GM18526 (cell line): ENCODE results near the gene CHAF1A.

Source experiments
- POLR2A ChIP-seq: IDR thresholded peaks from 3 replicates; pipeline ENCODE4 v1.6.1; 2011; ENCODE audit not compliant: insufficient read length; ENCODE audit errors: extremely low read depth

Gene CHAF1A

DNA sequence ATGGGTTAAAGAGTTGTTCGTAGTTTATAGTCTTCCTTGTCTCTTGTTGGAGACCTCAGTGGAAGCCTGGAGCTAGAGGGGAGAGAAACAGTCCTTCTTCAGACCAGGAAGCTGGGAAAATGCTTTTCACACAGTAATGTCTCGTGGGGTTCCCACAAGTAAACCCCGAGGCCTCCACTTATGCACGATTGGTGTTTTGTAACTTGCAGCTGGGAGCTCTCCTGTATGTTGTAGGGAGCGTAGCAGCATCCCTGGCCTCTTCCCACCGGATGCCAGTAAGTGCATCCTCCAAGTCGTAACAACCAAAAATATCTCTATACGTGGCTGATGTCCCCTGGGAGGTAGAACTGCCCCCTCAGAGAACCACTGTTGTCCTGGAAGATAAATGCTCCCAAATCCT is 3.5 kb downstream of the CHAF1A start:
- TF ChIP-seq POLR2A: no peak

DNA sequence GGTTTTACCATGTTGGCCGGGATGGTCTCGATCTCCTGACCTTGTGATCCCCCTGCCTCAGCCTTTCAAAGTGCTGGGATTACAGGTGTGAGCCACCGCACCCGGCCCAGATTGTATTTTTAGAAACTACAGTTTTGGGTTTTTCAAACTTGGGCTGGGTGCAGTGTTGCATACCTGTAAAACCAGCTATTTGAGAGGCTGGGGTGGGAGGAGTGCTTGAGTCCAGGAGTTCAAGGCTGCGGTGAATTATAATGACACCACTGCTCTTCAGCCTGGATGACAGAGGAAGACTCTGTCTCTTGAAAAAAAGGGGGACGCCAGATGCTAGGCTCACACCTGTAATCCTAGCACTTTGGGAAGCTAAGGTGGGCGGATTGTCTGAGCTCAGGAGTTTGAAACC is 4.2 kb downstream of the CHAF1A start:
- no peak for TF ChIP-seq POLR2A

DNA sequence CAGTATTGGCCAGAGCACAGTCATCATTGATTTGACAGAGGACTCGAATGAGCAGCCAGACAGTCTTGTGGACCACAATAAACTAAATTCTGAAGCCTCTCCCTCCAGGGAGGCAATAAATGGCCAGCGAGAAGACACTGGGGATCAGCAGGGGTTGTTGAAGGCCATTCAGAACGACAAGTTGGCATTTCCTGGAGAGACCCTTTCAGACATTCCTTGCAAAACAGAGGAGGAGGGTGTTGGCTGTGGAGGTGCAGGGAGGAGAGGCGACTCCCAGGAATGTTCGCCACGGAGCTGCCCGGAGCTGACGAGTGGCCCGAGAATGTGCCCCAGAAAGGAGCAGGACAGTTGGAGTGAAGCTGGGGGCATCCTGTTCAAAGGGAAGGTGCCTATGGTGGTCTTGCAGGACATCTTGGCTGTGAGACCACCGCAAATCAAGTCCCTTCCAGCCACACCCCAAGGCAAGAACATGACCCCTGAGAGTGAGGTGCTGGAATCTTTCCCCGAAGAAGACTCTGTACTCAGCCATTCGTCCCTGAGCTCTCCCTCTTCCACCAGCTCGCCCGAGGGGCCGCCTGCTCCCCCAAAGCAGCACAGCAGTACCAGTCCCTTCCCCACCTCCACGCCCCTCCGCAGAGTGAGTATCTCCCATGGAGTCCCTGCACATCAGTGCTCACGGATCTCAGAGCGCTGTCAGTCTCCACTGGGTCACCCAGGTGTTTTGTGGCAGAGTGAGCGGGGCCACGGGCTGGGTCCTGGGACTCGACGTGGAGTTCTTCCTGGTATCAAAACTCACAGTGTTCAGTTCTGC is 6.9 kb downstream of the CHAF1A start:
- no peak for TF ChIP-seq POLR2A

DNA sequence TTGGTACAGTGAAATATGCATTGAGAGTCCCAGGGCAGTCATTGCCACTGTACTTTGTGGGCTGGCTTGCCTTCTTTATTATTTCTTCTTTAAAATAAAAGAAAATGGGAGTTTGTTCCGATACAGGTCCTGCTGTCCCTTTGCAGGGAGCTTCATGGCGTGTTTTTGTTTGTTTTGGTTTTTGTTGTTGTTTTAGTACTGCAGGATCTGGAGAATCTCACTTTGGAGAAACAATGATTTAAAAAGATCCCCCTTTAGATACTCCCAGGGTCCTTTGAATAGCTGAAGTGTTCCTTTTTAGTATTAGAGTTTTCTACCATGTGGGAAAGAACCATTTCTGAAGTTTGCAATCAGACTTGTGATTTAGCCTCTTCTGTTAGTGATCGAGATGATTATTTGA is 11.1 kb downstream of the CHAF1A start:
- no peak for TF ChIP-seq POLR2A

DNA sequence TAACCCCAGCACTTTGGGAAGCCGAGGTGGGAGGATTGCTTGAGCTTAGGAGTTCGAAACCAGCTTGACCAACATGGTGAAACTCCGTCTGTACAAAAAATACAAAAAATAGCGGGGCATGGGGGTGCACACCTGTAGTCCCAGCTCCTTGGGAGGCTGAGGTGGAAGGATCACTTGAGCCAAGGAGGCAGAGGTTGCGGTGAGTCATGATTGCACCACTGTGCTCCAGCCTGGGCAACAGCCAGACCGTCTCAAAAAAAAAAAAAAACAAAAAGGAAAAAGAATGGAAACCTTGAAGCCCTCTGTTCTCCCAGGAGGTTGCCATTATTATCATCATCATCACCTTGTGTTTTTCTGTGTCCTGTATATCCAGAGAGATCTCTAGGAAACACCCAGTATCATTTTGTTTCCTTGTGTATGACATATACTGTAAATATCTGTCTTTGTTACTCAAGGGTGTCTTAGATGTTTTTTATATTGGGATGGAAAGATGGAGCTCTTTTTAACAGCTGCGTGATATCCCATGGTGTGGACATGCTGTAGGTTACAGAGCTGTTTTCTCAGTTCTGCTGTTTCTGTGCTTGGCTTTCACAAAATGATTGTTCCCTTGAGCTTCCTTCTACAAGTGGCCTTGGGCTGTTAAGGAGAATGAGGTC is 11.8 kb downstream of the CHAF1A start:
- TF ChIP-seq POLR2A: no peak

DNA sequence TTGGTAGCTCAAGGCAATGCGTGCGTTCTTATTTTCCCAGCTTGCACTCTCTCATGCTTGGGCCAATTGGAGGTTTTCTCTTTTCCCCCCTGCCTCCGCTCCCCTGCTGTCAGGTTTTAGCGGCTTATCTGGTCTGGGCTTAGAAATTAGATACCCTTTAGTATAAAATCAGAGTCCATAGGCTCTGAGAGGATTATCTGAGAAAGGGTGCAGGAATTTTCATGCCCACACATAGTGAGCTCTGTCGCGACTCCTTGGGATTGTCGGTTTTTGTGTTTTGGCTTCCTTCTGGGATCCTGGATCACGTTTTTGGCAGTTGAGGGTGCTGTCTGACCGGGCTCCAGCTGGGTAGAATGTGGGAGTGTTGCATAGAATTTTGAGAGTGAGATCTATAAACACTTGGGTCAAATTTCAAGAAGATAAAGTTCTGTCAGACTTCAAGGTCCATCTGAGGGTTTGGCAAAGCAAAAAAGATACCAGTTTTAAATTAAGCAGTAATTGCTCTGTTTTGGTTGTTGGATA is 12.4 kb downstream of the CHAF1A start:
- no peak for TF ChIP-seq POLR2A

DNA sequence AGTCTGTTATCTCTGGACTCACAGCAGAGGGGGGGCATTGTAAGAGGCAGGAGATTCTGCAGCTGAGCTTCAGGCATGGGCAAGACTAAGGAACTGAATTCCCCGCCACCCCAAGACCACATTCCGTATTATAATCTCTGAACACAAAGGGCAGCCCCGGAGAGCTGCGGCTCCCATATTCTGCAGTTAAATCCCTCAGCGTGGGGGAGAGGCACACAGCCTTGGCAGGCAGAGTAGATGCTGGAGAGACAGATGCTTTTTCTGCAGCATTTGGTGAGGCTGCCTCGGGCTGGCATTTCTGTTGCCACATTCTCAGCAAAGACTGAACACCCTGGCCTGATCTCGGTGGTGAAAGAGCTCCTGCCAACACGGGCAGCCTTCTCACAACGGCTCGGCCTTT is 12.9 kb downstream of the CHAF1A start:
- no peak for TF ChIP-seq POLR2A

DNA sequence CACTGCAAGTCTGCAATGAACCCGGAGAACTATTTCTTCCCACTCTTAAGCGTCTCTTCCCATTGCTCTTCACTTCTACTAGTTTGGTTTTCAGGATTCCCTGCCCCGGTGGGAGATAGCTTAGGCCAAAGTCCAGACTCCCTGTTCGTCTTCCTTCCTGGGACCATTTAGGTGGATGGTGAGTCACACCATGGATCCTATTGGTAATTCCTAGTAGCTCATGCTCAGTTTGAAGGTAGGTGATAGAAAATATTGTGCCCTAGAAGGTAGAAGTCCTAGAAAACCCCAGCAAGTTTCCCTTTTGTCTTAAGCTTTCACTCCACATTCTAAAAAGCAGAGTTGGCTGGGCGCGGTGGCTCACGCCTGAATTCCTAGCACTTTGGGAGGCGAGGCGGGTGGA is 13.8 kb downstream of the CHAF1A start:
- no peak for TF ChIP-seq POLR2A

DNA sequence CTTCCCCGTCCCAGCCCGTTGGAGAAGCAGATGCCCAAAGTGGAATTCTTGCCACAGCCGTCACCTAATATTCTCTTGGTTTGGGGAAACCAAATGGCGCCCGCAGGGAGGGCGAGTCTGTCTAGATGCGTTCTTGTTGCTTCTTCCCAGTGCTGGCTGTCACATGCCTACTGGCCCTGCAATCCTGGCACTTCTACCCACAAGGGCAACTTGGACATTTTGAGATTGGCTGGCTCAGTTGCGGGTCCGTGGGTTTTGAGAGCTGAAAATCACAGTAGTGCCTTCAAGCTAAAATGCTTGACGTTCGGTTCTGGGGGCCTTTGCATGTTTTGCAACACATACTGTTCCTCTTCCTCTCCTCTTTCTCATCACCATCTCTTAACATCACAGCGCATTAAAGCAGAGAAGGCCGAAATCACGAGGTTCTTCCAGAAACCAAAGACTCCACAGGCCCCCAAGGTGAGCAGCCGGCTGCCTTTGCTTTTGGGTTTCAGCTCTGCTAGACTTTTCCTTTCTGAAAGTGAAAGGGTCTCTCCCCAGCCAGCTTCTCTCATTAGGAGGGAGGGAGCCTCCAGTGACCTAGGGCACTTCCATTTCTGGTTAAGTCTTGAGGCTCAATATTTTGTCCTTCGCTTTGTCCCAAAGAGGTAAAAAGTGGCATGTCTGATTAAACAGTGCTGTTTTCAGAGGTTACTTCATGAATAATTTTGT is 21.1 kb downstream of the CHAF1A start:
- TF ChIP-seq POLR2A: no peak

DNA sequence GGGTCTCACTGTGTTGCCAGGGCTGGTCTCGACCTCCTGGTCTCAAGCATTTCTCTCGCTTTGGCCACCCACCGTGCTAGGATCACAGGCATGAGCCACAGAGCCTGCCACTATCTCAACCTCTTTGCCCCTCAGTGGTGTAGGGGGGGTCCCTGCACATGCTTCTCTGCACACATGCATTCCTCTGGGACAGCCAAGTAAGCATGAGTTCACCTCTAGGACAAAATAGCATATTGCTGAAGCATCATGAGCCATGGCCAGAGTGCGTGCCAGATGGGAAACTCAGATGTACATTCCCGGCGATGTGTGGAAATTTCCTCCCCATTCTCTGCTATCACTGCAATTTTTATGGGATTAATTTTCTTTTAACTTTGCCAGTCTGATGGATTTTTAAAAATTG is 23.1 kb downstream of the CHAF1A start:
- no peak for TF ChIP-seq POLR2A

DNA sequence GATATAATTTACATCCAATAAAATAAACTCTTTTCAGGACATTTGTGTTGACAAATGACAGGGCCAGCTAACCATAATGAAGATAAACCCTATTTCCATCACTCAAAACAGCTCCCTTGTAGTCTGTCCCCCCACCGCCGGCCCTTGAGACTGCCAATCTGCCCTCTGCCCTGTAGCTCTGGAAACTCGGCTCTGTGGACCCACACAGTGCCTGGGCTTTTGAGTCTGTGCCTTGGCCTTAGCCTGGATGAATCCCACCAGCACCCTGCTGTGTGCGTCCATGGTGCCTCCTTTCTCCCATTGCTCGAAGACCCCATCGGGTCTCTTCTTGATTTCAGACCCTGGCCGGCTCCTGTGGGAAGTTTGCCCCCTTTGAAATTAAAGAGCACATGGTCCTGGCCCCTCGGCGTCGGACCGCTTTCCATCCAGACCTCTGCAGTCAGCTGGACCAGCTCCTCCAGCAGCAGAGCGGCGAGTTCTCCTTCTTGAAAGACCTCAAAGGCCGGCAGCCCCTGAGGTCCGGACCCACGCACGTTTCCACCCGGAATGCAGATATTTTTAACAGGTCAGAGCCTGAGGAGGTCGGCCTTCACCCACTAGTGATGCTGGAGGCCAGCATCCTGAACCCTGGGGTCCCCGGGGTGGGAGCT is 26.0 kb downstream of the CHAF1A start:
- no peak for TF ChIP-seq POLR2A

DNA sequence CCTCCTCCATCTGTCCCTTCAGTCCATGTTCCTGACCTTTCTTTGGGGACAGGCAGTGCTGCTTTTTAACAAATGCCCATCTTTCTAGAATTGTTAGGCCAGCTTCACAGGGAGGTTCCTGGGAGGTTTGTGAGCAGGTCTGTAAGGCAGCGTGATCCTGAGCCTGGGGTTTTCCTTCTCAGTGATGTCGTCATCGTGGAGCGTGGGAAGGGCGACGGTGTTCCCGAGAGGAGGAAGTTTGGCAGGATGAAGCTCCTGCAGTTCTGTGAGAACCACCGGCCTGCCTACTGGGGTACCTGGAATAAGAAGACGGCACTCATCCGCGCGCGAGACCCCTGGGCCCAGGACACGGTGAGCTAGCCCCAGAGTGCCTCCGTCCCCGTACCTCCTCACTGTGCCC is 26.8 kb downstream of the CHAF1A start:
- no peak for TF ChIP-seq POLR2A

DNA sequence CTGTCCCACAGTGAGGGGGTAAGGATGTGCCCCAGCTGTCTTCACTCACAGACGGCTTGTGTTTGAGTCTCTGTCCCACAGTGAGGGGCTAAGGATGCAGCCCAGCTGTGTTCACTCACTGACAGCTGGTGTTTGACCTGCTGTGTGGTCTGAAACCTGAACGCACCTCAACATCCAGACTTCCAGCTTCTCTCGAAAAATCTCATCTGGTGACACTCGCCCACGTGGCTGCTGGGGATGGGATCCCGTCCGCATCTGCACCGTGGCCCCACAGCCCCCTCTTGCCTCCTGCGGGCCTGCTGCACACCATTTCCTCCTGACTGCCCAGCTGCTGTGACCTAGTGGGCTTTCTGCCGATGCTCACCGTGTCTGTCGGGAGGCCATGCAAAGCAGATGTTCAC is 27.3 kb downstream of the CHAF1A start:
- no peak for TF ChIP-seq POLR2A

DNA sequence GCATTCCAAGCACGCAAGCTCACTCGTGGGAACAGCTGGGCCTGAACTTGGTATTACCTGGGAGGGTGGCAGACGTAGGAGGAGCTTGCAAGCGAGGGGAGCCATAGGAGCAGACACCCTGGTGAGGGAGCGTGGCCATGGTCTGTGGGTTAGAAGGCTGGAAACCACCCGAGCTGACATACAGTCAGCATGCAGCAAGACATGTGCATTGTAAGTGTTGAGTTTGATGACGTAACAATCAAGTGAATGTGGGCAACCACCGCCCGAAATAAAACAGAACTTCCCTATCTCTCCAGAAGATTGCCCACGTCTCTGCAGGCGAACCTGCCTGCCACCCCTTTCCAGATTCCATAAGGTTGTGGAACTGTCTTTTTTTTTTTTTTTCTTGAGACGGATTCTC is 28.3 kb downstream of the CHAF1A start:
- TF ChIP-seq POLR2A: no peak

DNA sequence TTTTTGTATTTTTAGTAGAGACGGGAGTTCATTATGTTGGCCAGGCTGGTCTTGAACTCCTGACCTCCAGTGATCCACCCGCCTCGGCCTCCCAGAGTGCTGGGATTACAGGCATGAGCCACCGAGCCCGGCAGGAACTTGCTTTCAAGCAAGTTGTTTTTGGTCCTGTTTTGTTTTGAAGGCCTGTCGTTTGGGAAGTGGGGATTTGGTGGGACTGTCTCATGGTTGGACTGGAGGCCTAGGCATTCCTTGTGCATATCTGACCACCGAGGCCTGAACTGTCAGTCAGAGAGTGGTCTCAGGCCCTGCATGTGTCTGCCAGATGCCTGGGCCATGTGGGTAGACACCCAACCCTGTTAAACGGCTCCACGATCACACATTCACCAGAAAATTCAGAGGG is 28.9 kb downstream of the CHAF1A start:
- no peak for TF ChIP-seq POLR2A

DNA sequence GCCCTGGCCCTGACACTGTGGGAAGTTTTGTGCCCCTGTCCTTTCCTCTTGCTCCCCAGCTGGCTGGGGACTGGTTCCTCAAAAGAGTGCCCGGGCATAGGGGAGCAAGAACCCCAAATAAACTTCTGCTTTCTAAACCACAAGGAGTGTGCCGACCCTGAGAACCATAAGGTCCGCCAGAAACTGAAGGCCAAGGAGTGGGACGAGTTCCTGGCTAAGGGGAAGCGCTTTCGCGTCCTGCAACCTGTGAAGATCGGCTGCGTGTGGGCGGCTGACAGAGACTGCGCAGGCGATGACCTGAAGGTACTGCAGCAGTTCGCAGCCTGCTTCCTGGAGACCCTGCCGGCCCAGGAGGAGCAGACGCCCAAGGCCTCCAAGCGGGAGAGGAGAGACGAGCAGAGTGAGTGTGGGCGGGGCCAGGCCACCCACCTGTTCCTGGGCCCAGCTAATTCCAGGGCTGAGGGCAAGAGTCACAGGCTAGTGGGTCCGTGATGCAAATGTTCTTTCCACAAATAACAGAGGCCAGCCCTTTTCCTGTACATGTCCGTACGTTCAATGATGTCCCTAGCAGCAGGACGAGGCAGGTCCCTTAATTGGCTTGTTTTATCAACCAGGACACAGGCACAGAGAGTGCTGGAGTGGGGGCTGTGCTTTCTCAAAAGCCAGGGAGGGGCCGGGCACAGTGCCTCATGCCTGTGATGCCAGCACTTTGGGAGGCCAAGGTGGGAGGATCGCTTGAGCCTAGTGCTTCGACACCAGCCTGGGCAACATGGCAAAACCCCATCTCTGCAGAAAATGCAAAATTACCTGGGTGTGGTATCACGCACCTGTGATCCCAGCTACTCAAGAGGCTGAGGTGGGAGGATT is 29.6 kb downstream of the CHAF1A start:
- TF ChIP-seq POLR2A: no peak
